PFSK-1 (cell line): ENCODE data around the gene GPC3.

Source experiments
- POLR2AphosphoS5 ChIP-seq: IDR thresholded peaks from 2 replicates; pipeline ENCODE4 v1.6.1; 2012; ENCODE audit warnings: low read depth, mild to moderate bottlenecking, control low read depth, low read length, moderate library complexity
- SIN3A ChIP-seq: IDR thresholded peaks from 2 replicates; pipeline ENCODE4 v1.6.1; 2012; ENCODE audit warnings: mild to moderate bottlenecking, low read length, moderate library complexity, borderline replicate concordance; ENCODE audit not compliant: insufficient read depth
- TAF1 ChIP-seq: IDR thresholded peaks from 2 replicates; pipeline ENCODE4 v1.6.1; 2012; ENCODE audit warnings: low read length, control low read depth, borderline replicate concordance; ENCODE audit not compliant: insufficient read depth
- TF ChIP-seq, protein P1 (sequence below), 2 experiments: IDR thresholded peaks; 2 replicates each; pipeline versions ENCODE4 v1.6.1 to v1.8.0; 2011 to 2012; ENCODE audit warnings: low read depth in 2 of 2, low read length in 2 of 2, control low read depth in 1 of 2, inconsistent platforms in 1 of 2, mild to moderate bottlenecking in 1 of 2, moderate library complexity in 1 of 2; ENCODE audit not compliant: insufficient read depth in 1 of 2

DNA sequence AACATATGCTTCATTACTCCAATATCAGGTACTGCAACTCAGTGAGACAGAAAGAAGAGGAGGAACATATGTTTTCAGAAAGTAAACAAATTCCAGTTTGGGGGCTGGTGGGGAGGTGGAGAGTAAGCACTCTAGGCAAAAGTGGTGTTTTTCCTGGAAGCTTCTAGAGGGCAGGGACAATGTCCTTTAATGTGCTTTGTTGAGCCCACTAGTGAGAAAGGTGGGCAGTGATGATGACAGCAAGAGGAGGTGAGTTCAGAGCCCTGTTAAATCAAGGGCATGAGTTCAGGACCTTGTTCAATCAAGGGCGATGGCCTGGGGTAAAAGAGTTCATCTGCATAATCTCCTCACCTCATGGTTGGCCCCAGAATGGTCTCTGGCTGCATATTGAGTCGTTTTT lies 38.4 kb downstream of the GPC3 start:
- no peak for TF ChIP-seq POLR2AphosphoS5
- no peak for TF ChIP-seq TAF1
- TF ChIP-seq, protein P1, sequence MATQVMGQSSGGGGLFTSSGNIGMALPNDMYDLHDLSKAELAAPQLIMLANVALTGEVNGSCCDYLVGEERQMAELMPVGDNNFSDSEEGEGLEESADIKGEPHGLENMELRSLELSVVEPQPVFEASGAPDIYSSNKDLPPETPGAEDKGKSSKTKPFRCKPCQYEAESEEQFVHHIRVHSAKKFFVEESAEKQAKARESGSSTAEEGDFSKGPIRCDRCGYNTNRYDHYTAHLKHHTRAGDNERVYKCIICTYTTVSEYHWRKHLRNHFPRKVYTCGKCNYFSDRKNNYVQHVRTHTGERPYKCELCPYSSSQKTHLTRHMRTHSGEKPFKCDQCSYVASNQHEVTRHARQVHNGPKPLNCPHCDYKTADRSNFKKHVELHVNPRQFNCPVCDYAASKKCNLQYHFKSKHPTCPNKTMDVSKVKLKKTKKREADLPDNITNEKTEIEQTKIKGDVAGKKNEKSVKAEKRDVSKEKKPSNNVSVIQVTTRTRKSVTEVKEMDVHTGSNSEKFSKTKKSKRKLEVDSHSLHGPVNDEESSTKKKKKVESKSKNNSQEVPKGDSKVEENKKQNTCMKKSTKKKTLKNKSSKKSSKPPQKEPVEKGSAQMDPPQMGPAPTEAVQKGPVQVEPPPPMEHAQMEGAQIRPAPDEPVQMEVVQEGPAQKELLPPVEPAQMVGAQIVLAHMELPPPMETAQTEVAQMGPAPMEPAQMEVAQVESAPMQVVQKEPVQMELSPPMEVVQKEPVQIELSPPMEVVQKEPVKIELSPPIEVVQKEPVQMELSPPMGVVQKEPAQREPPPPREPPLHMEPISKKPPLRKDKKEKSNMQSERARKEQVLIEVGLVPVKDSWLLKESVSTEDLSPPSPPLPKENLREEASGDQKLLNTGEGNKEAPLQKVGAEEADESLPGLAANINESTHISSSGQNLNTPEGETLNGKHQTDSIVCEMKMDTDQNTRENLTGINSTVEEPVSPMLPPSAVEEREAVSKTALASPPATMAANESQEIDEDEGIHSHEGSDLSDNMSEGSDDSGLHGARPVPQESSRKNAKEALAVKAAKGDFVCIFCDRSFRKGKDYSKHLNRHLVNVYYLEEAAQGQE (IDR thresholded peaks at IDR 0.05; ENCODE audit: insufficient read depth in 1 of 2, low read depth in 2 of 2, low read length in 2 of 2), result no peak
- TF ChIP-seq SIN3A, result no peak
